HEK293T (cell line): ENCODE data around the gene XIRP2.
A peak's percentile ranks its signal among the peaks of the same experiment; 100 is the strongest.

ENCODE experiments used
- CTCF ChIA-PET: fragments of 350-600 bp; formaldehyde crosslinking; extraction: SDS; loops from one replicate; lab custom pipeline; 2021; ENCODE audit warnings: antibody characterized with exemption, inconsistent platforms; lab: Yijun Ruan, JAX
- POLR2A ChIA-PET: fragments of 350-600 bp; formaldehyde crosslinking; extraction: SDS; loops from one replicate; lab custom pipeline; 2020; ENCODE audit warnings: antibody characterized with exemption, inconsistent platforms; lab: Yijun Ruan, JAX
- DNase-seq: peaks from one replicate; pipeline ENCODE4 v3.0.0; 2012; ENCODE audit warnings: mixed read lengths; ENCODE audit errors: extremely low spot score
- ARNT ChIP-seq: fragments of 450-650 bp; IDR thresholded peaks from 2 replicates; pipeline ENCODE4 v1.6.1; 2017; ENCODE audit warnings: mild to moderate bottlenecking
- BHLHE40 ChIP-seq: fragments of 450-650 bp; IDR thresholded peaks from 2 replicates; pipeline ENCODE4 v1.6.1; 2016; ENCODE audit warnings: mild to moderate bottlenecking, moderate library complexity, borderline replicate concordance
- CTBP1 ChIP-seq: fragments of 450-650 bp; IDR thresholded peaks from 2 replicates; pipeline ENCODE4 v1.6.1; 2016; ENCODE audit warnings: borderline replicate concordance
- ELF4 ChIP-seq: fragments of 450-650 bp; IDR thresholded peaks from 2 replicates; pipeline ENCODE4 v1.6.1; 2017; ENCODE audit warnings: antibody characterized with exemption
- FOXK2 ChIP-seq: fragments of 450-650 bp; IDR thresholded peaks from 2 replicates; pipeline ENCODE4 v1.6.1; 2016; ENCODE audit warnings: mild to moderate bottlenecking
- FOXM1 ChIP-seq: fragments of 450-650 bp; IDR thresholded peaks from 2 replicates; pipeline ENCODE4 v1.6.1; 2017; ENCODE audit warnings: mild to moderate bottlenecking, borderline replicate concordance
- HDGF ChIP-seq: fragments of 450-650 bp; IDR thresholded peaks from 2 replicates; pipeline ENCODE4 v1.6.1; 2017; ENCODE audit warnings: antibody characterized with exemption, borderline replicate concordance
- L3MBTL2 ChIP-seq: fragments of 450-650 bp; conservative IDR thresholded peaks from 2 replicates; pipeline ENCODE4 v1.6.1; 2016; ENCODE audit warnings: mild to moderate bottlenecking
- LEF1 ChIP-seq: fragments of 450-650 bp; IDR thresholded peaks from 2 replicates; pipeline ENCODE4 v1.6.1; 2017; ENCODE audit warnings: mild to moderate bottlenecking, borderline replicate concordance
- NFRKB ChIP-seq: fragments of 450-650 bp; IDR thresholded peaks from 2 replicates; pipeline ENCODE4 v1.6.1; 2016; ENCODE audit warnings: mild to moderate bottlenecking, moderate library complexity
- PKNOX1 ChIP-seq: fragments of 450-650 bp; IDR thresholded peaks from 2 replicates; pipeline ENCODE4 v1.6.1; 2016
- SP1 ChIP-seq: fragments of 450-650 bp; IDR thresholded peaks from 2 replicates; pipeline ENCODE4 v1.6.1; 2017
- SUZ12 ChIP-seq: fragments of 450-650 bp; IDR thresholded peaks from 2 replicates; pipeline ENCODE4 v1.6.1; 2016; ENCODE audit warnings: mild to moderate bottlenecking
- TARDBP ChIP-seq: fragments of 450-650 bp; IDR thresholded peaks from 2 replicates; pipeline ENCODE4 v1.6.1; 2016
- ZNF384 ChIP-seq: fragments of 450-650 bp; IDR thresholded peaks from 2 replicates; pipeline ENCODE4 v1.6.1; 2016

Gene XIRP2

GRCh38 chr2:166888180-166888579 lies at the start of gene XIRP2:
XIRP2 (plus strand) TSS chr2:166888480; CDS start chr2:166903483, 15,003 bp downstream.
- TF ChIP-seq L3MBTL2 (no peak), CTBP1 (no peak), PKNOX1 (no peak), FOXK2 (no peak)
- POLR2A ChIA-PET, result no interaction called here
- DNase-seq, result no peak
- CTCF ChIA-PET, result no interaction called here

GRCh38 chr2:166841152-166841551 lies 47.1 kb upstream of the XIRP2 start:
- no peak for TF ChIP-seq ELF4
- no peak for TF ChIP-seq L3MBTL2
- no peak for TF ChIP-seq ARNT
- TF ChIP-seq HDGF, result no peak
- no peak for TF ChIP-seq BHLHE40
- no peak for TF ChIP-seq SUZ12
- TF ChIP-seq FOXM1, result no peak
- no peak for TF ChIP-seq NFRKB
- no peak for TF ChIP-seq LEF1
- ChIA-PET CTCF (no interaction called here), POLR2A (no interaction called here)
- no peak for DNase-seq

GRCh38 chr2:166841679-166842078 lies 46.6 kb upstream of the XIRP2 start:
- TF ChIP-seq ELF4 (no peak), TARDBP (no peak), ARNT (no peak), NFRKB (no peak), CTBP1 (no peak), FOXK2 (no peak), L3MBTL2 (no peak), LEF1 (no peak), ZNF384 (no peak), SP1 (no peak), FOXM1 (no peak), HDGF (no peak), SUZ12 (no peak)
- no peak for DNase-seq
- ChIA-PET CTCF (no interaction called here), POLR2A (no interaction called here)

- CTCF ChIA-PET, result no interaction called here
- no peak for TF ChIP-seq FOXM1
- no peak for TF ChIP-seq SP1
- no peak for TF ChIP-seq LEF1
- no peak for TF ChIP-seq PKNOX1
- TF ChIP-seq ELF4, result no peak
- no peak for TF ChIP-seq ZNF384
- no peak for TF ChIP-seq NFRKB
- no peak for TF ChIP-seq SUZ12
- TF ChIP-seq ARNT, result no peak
- TF ChIP-seq CTBP1, result no peak
- no peak for TF ChIP-seq TARDBP
- no peak for TF ChIP-seq FOXK2
- TF ChIP-seq BHLHE40, result no peak
- TF ChIP-seq HDGF, result no peak
- POLR2A ChIA-PET, result no interaction called here
- no peak for DNase-seq
Observed at GRCh38 chr2:166844111-166844510, 44.2 kb upstream of the XIRP2 start.

- POLR2A ChIA-PET, result no interaction called here
- DNase-seq, result no peak
- TF ChIP-seq SP1, result no peak
- TF ChIP-seq ZNF384, result no peak
- TF ChIP-seq FOXK2, result no peak
- no peak for TF ChIP-seq SUZ12
- TF ChIP-seq PKNOX1, result no peak
- no peak for TF ChIP-seq TARDBP
- no peak for TF ChIP-seq HDGF
- CTCF ChIA-PET, result no interaction called here
Observed at GRCh38 chr2:166862468-166863132, 25.7 kb upstream of the XIRP2 start.

GRCh38 chr2:166867874-166868514 lies 20.3 kb upstream of the XIRP2 start:
- POLR2A ChIA-PET, result no interaction called here
- CTCF ChIA-PET, result no interaction called here
- TF ChIP-seq PKNOX1 (peak; percentile 92), SUZ12 (no peak)
- DNase-seq, result no peak

- no peak for TF ChIP-seq SUZ12
- TF ChIP-seq ELF4, result no peak
- TF ChIP-seq LEF1, result no peak
- TF ChIP-seq FOXM1, result no peak
- no peak for TF ChIP-seq FOXK2
- TF ChIP-seq ZNF384, result no peak
- no peak for TF ChIP-seq HDGF
- TF ChIP-seq TARDBP, result no peak
- TF ChIP-seq CTBP1, result no peak
- TF ChIP-seq SP1, result no peak
- no peak for TF ChIP-seq PKNOX1
- TF ChIP-seq ARNT, result no peak
- POLR2A ChIA-PET, result no interaction called here
- no peak for DNase-seq
- CTCF ChIA-PET, result no interaction called here
Observed at GRCh38 chr2:166870346-166870745, 17.9 kb upstream of the XIRP2 start.
